Breast epithelium (tissue), 3 donors: Measurements from ENCODE around the gene APOL1.
"Not testable (repeated sequence)": the region's sequence is repeated elsewhere in the genome, so short reads cannot be mapped to it uniquely, and the experiment has no call there.

Source experiments
- POLR2A ChIP-seq: fragments of 450-650 bp; IDR thresholded peaks from one replicate; pipeline ENCODE4 v1.6.1; 2016; ENCODE audit warnings: antibody characterized with exemption, mild to moderate bottlenecking, moderate library complexity
- POLR2AphosphoS5 ChIP-seq, 3 donors: sonication (generic); formaldehyde crosslinking; IDR thresholded peaks; one replicate each; pipeline ENCODE4 v1.6.1; 2017; ENCODE audit warnings: antibody characterized with exemption in 3 of 3
- TF ChIP-seq, protein P1 (sequence below), 3 donors: fragments of 450-650 bp; IDR thresholded peaks; one replicate each; pipeline ENCODE4 v1.5.1; 2016 to 2017; ENCODE audit warnings: antibody characterized with exemption in 3 of 3, mild to moderate bottlenecking in 3 of 3, moderate library complexity in 3 of 3

DNA sequence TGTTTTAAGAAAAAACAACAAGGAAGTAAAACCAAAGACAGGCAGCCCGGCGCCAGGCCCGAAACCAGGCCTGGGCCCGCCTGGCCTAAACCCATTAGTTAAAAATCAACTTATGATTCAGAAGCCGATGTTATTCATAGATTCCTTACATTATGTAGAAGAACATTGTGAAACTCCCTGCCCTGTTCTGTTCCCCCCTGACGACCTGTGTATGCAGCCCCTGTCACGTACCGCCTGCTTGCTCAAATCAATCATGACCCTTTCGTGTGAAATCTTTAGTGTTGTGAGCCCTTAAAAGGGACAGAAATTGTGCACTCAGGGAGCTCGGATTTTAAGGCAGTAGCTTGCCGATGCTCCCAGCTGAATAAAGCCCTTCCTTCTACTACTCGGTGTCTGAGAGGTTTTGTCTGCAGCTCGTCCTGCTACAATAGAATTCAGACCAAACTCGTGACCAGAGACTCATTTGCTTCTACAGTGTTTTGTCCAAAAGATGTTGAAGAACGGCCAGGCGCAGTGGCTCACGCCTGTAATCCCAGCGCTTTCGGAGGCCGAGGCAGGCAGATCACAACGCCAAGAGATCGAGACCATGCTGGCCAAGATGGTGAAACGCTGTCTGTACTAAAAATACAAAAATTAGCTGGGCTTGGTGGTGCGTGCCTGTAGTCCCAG is 2.5 kb upstream of the APOL1 start:
- TF ChIP-seq, protein P1, sequence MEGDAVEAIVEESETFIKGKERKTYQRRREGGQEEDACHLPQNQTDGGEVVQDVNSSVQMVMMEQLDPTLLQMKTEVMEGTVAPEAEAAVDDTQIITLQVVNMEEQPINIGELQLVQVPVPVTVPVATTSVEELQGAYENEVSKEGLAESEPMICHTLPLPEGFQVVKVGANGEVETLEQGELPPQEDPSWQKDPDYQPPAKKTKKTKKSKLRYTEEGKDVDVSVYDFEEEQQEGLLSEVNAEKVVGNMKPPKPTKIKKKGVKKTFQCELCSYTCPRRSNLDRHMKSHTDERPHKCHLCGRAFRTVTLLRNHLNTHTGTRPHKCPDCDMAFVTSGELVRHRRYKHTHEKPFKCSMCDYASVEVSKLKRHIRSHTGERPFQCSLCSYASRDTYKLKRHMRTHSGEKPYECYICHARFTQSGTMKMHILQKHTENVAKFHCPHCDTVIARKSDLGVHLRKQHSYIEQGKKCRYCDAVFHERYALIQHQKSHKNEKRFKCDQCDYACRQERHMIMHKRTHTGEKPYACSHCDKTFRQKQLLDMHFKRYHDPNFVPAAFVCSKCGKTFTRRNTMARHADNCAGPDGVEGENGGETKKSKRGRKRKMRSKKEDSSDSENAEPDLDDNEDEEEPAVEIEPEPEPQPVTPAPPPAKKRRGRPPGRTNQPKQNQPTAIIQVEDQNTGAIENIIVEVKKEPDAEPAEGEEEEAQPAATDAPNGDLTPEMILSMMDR (IDR thresholded peaks at IDR 0.05) = not testable (repeated sequence)
- not testable (repeated sequence) for TF ChIP-seq POLR2AphosphoS5 (IDR thresholded peaks at IDR 0.05); POLR2A
